OCI-LY7 (cell line): ENCODE measurements around the gene C19orf73. TPM values are rescaled to one million over a fixed set of nuclear protein-coding genes. Genes with fewer than 3 reads are reported as not detected.
"Not testable (repeated sequence)": the region's sequence is repeated elsewhere in the genome, so short reads cannot be mapped to it uniquely, and the experiment has no call there.

Source experiments
- BruUV-seq: library from RNA; stranded (reverse); fragments of 400-500 nt; replicated peaks from 2 replicates; lab custom pipeline; 2021; lab: Mats Ljungman, UMichigan
- CTCF ChIA-PET: fragments of 300-600 bp; sonication (Branson Sonifier 250); formaldehyde crosslinking; loops from one replicate; lab custom pipeline; 2022; ENCODE audit warnings: antibody characterized with exemption; ENCODE audit not compliant: unreplicated experiment; lab: Charles Lee
- POLR2A ChIA-PET: fragments of 300-600 bp; sonication (Branson Sonifier 250); formaldehyde crosslinking; loops from one replicate; lab custom pipeline; 2022; ENCODE audit warnings: antibody characterized with exemption; lab: Charles Lee
- DNase-seq: peaks from one replicate; pipeline ENCODE4 v3.0.0-alpha.2; 2015; ENCODE audit warnings: low spot score
- H2AFZ ChIP-seq: fragments of 200-600 bp; sonication (generic), shearing (Covaris generic); 2 replicates; pipeline ENCODE4 v1.6.1; 2014; ENCODE audit warnings: mild to moderate bottlenecking, antibody characterized with exemption, low read length, moderate library complexity
- H3K27ac ChIP-seq: fragments of 200-600 bp; sonication (generic); 2 replicates; pipeline ENCODE4 v1.5.1; 2014; ENCODE audit warnings: mixed run types, low read depth, mild to moderate bottlenecking, moderate library complexity, low read length, inconsistent platforms; ENCODE audit not compliant: poor library complexity, severe bottlenecking
- H3K36me3 ChIP-seq: fragments of 200-600 bp; sonication (generic); 2 replicates; pipeline ENCODE4 v1.6.1; 2014; ENCODE audit warnings: mild to moderate bottlenecking, antibody characterized with exemption, low read length, moderate library complexity, mixed read lengths; ENCODE audit not compliant: insufficient read depth
- H3K4me1 ChIP-seq: fragments of 200-600 bp; sonication (generic); 2 replicates; pipeline ENCODE4 v1.5.1; 2014; ENCODE audit warnings: mild to moderate bottlenecking, low read length; ENCODE audit not compliant: insufficient read depth, poor library complexity, severe bottlenecking
- H3K4me2 ChIP-seq: fragments of 200-600 bp; sonication (generic); 2 replicates; pipeline ENCODE4 v1.6.1; 2014; ENCODE audit warnings: mild to moderate bottlenecking, low read length
- H3K4me3 ChIP-seq: fragments of 200-600 bp; sonication (generic); 2 replicates; pipeline ENCODE4 v1.5.1; 2014; ENCODE audit warnings: mild to moderate bottlenecking, low read depth, low read length; ENCODE audit not compliant: poor library complexity, severe bottlenecking
- H3K79me2 ChIP-seq: fragments of 200-600 bp; sonication (generic); 2 replicates; pipeline ENCODE4 v1.6.1; 2016; ENCODE audit warnings: low read depth, mild to moderate bottlenecking, low read length, moderate library complexity, mixed read lengths; ENCODE audit not compliant: insufficient read depth
- H3K9me2 ChIP-seq: fragments of 200-600 bp; sonication (generic); 2 replicates; pipeline ENCODE4 v1.6.1; 2016; ENCODE audit warnings: mild to moderate bottlenecking, low read length, mixed read lengths; ENCODE audit not compliant: insufficient read depth
- H3K9me3 ChIP-seq: fragments of 200-600 bp; sonication (generic); 2 replicates; pipeline ENCODE4 v1.6.1; 2014; ENCODE audit warnings: mild to moderate bottlenecking, mixed run types, low read length, mixed read lengths
- H4K20me1 ChIP-seq: fragments of 200-600 bp; sonication (generic); 2 replicates; pipeline ENCODE4 v1.6.1; 2014; ENCODE audit warnings: mild to moderate bottlenecking, antibody characterized with exemption, low read length, moderate library complexity, mixed read lengths; ENCODE audit not compliant: insufficient read depth
- EZH2phosphoT487 ChIP-seq: fragments of 200-600 bp; sonication (generic); IDR thresholded peaks from 2 replicates; pipeline ENCODE4 v1.6.1; 2018; ENCODE audit warnings: low read depth, borderline replicate concordance, mild to moderate bottlenecking, mixed run types, antibody characterized with exemption, low read length, moderate library complexity, mixed read lengths
- intact Hi-C: fragments of 100-400 bp; cut with micrococcal nuclease; formaldehyde crosslinking; loops from one replicate; pipeline ENCODE4 v1.10.0; 2022; ENCODE audit not compliant: unreplicated experiment
- total RNA-seq, 2 experiments: library from RNA; depleted of rRNA in 1 of 2; stranded (reverse); fragments of >200 nt in 1 of 2; shearing (Covaris generic) in 1 of 2; gene quantifications; 2 replicates each; pipeline ENCODE4 v1.2.3, GENCODE V29; 2014 to 2022
- TF ChIP-seq, protein P1 (sequence below): fragments of 200-600 bp; sonication (generic); conservative IDR thresholded peaks from 2 replicates; pipeline ENCODE4 v1.5.1; 2014; ENCODE audit warnings: mild to moderate bottlenecking, antibody characterized with exemption, low read length, moderate library complexity, mixed read lengths

The C19orf73 gene
- total RNA-seq, 2 experiments from 2014 or later = 2.5 to 8.3 TPM

GRCh38 chr19:49125025-49125731 is 6.2 kb upstream of the C19orf73 start:
- ChIA-PET CTCF (no interaction called here), POLR2A (no interaction called here)
- no peak for DNase-seq
- intact Hi-C loops = loop anchor here (5.0 kb wide), 1 partner anchor 547 kb away; no protein-coding TSS in a partner anchor
- BruUV-seq = no TSS peak
- H4K20me1 ChIP-seq = no peaks in the 10 kb centered on the region
- no peaks in the 10 kb centered on the region for H3K9me2 ChIP-seq
- no peak overlapping the region for H3K4me3 ChIP-seq
- H3K27ac ChIP-seq = no peak overlapping the region
- H3K36me3 ChIP-seq = no peaks in the 10 kb centered on the region
- no peaks in the 10 kb centered on the region for H3K79me2 ChIP-seq
- no peaks in the 10 kb centered on the region for H3K9me3 ChIP-seq
- peaks cover 17% of the 10 kb centered on the region for H3K4me1 ChIP-seq
- no peak overlapping the region for H2AFZ ChIP-seq
- no peak overlapping the region for H3K4me2 ChIP-seq
- TF ChIP-seq, protein P1, sequence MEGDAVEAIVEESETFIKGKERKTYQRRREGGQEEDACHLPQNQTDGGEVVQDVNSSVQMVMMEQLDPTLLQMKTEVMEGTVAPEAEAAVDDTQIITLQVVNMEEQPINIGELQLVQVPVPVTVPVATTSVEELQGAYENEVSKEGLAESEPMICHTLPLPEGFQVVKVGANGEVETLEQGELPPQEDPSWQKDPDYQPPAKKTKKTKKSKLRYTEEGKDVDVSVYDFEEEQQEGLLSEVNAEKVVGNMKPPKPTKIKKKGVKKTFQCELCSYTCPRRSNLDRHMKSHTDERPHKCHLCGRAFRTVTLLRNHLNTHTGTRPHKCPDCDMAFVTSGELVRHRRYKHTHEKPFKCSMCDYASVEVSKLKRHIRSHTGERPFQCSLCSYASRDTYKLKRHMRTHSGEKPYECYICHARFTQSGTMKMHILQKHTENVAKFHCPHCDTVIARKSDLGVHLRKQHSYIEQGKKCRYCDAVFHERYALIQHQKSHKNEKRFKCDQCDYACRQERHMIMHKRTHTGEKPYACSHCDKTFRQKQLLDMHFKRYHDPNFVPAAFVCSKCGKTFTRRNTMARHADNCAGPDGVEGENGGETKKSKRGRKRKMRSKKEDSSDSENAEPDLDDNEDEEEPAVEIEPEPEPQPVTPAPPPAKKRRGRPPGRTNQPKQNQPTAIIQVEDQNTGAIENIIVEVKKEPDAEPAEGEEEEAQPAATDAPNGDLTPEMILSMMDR = no peak
- no peak for TF ChIP-seq EZH2phosphoT487

DNA sequence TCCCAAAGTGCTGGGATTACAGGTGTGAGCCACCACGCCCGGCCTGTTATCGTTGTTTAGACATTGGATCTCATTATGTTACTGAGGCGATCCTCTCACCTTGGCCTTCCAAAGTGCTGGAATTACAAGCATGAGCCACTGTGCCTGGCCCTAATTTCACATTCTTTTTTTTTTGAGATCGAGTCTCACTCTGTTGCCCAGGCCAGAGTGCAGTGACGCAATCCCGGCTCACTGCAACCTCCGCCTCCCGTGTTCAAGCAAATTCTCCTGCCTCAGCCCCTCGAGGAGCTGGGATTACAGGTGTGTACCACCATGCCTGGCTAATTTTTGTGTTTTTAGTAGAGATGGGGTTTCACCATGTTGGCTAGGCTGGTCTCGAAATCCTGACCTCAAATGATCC is 4.3 kb upstream of the C19orf73 start:
- H3K9me3 ChIP-seq, H3K4me3 ChIP-seq, H3K4me2 ChIP-seq, H3K27ac ChIP-seq, CTCF ChIA-PET, BruUV-seq, POLR2A ChIA-PET, intact Hi-C loops, H4K20me1 ChIP-seq, H3K79me2 ChIP-seq, H2AFZ ChIP-seq, DNase-seq, H3K9me2 ChIP-seq, H3K36me3 ChIP-seq: not testable (repeated sequence)
- peaks cover 13% of the 10 kb centered on the region for H3K4me1 ChIP-seq

DNA sequence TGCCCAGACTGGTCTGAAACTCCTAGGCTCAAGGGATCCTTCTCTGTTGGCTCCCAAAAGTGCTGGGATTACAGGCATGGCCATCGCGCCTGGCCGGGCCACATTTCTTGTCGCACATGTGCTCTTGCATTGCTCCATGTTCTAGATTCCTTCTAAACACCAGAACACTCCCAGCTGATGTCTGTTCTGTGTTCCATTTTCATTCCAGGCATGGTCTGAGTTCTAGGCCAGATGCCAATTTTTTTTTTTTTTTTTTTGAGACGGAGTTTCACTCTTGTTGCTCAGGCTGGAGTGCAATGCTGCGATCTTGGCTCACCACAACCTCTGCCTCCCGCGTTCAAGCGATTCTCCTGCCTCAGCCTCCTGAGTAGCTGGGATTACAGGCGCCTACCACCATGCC is 2.9 kb upstream of the C19orf73 start:
- H3K4me1 ChIP-seq = peaks cover 19% of the 10 kb centered on the region
- H3K36me3 ChIP-seq, H4K20me1 ChIP-seq, BruUV-seq, H3K4me3 ChIP-seq, H3K79me2 ChIP-seq, H2AFZ ChIP-seq, DNase-seq, H3K27ac ChIP-seq, CTCF ChIA-PET, H3K9me2 ChIP-seq, intact Hi-C loops, POLR2A ChIA-PET, H3K4me2 ChIP-seq, H3K9me3 ChIP-seq: not testable (repeated sequence)
